Astrocyte (in vitro differentiated cells and primary cell): ENCODE measurements around the gene PROM1. TPM values are rescaled to one million over a fixed set of nuclear protein-coding genes. Genes with fewer than 3 reads are reported as not detected.

Experiments used
- DNase-seq: peaks from one replicate; pipeline ENCODE4 v3.0.0-alpha.2; 2010; ENCODE audit warnings: low read depth
- FAIRE-seq: peaks from 2 replicates; lab custom pipeline; 2011; peaks lifted over from hg19 to GRCh38; lab: Jason Lieb, UNC
- H2AFZ ChIP-seq: 2 replicates; pipeline ENCODE4 v1.6.0; 2012; ENCODE audit warnings: low read depth, low read length, inconsistent platforms
- H3K27ac ChIP-seq: 2 replicates; pipeline ENCODE4 v1.5.1; 2011; ENCODE audit warnings: low read depth, low read length, inconsistent platforms
- H3K27me3 ChIP-seq: 2 replicates; pipeline ENCODE4 v1.6.0; 2011; ENCODE audit warnings: low read length, inconsistent platforms; ENCODE audit not compliant: insufficient read depth
- H3K36me3 ChIP-seq: 2 replicates; pipeline ENCODE4 v1.5.1; 2011; ENCODE audit warnings: low read length, inconsistent platforms; ENCODE audit not compliant: insufficient read depth
- H3K4me1 ChIP-seq: 2 replicates; pipeline ENCODE4 v1.5.1; 2011; ENCODE audit warnings: low read length, inconsistent platforms; ENCODE audit not compliant: insufficient read depth
- H3K4me2 ChIP-seq: 2 replicates; pipeline ENCODE4 v1.6.0; 2012; ENCODE audit warnings: low read length, inconsistent platforms
- H3K4me3 ChIP-seq: 2 replicates; pipeline ENCODE4 v1.5.1; 2011; ENCODE audit warnings: low read depth, mild to moderate bottlenecking, low read length, inconsistent platforms; ENCODE audit not compliant: insufficient read depth
- H3K79me2 ChIP-seq: 2 replicates; pipeline ENCODE4 v1.6.0; 2012; ENCODE audit warnings: mild to moderate bottlenecking, low read length, inconsistent platforms; ENCODE audit not compliant: insufficient read depth
- H3K9ac ChIP-seq: 2 replicates; pipeline ENCODE4 v1.6.0; 2012; ENCODE audit warnings: mild to moderate bottlenecking, low read length, inconsistent platforms
- H3K9me3 ChIP-seq: 2 replicates; pipeline ENCODE4 v1.5.1; 2012; ENCODE audit warnings: low read depth, mild to moderate bottlenecking, low read length, inconsistent platforms; ENCODE audit not compliant: insufficient read depth
- H4K20me1 ChIP-seq: 2 replicates; pipeline ENCODE4 v1.6.0; 2012; ENCODE audit warnings: low read length, inconsistent platforms; ENCODE audit not compliant: insufficient read depth
- H3K27ac Mint-ChIP-seq: one replicate; pipeline ENCODE4 v1.8.0; 2021; ENCODE audit warnings: mild to moderate bottlenecking, mixed read lengths; ENCODE audit not compliant: unreplicated experiment
- H3K27me3 Mint-ChIP-seq: one replicate; pipeline ENCODE4 v1.8.0; 2021; ENCODE audit warnings: low read depth, mixed read lengths; ENCODE audit not compliant: unreplicated experiment
- H3K36me3 Mint-ChIP-seq: one replicate; pipeline ENCODE4 v1.8.0; 2021; ENCODE audit warnings: low read depth, mixed read lengths; ENCODE audit not compliant: unreplicated experiment
- H3K4me1 Mint-ChIP-seq: one replicate; pipeline ENCODE4 v1.8.0; 2021; ENCODE audit warnings: low read depth, mixed read lengths; ENCODE audit not compliant: unreplicated experiment
- H3K4me3 Mint-ChIP-seq: one replicate; pipeline ENCODE4 v1.8.0; 2021; ENCODE audit warnings: mild to moderate bottlenecking, moderate library complexity, mixed read lengths; ENCODE audit not compliant: unreplicated experiment
- H3K9me3 Mint-ChIP-seq: one replicate; pipeline ENCODE4 v1.8.0; 2021; ENCODE audit warnings: mild to moderate bottlenecking, mixed read lengths; ENCODE audit not compliant: unreplicated experiment
- EZH2 ChIP-seq: IDR thresholded peaks from 2 replicates; pipeline ENCODE4 v1.6.1; 2012; ENCODE audit warnings: mild to moderate bottlenecking, low read length, inconsistent platforms; ENCODE audit not compliant: insufficient read depth
- total RNA-seq: library from RNA; stranded (reverse); gene quantifications from 2 replicates; pipeline ENCODE4 v1.2.1, GENCODE V29; 2021
- TF ChIP-seq, protein P1 (sequence below): IDR thresholded peaks from 2 replicates; pipeline ENCODE4 v1.5.1; 2011; ENCODE audit warnings: low read depth, mild to moderate bottlenecking, inconsistent platforms, low read length, moderate library complexity; ENCODE audit not compliant: insufficient read depth

PROM1 gene
- total RNA-seq, 1 donor from 2014 or later: 34.5 TPM

GRCh38 chr4:16029262-16029661 lies 54.6 kb downstream of the PROM1 start:
- Mint-ChIP-seq H3K4me3 (peak overlapping the region; percentile 51), H3K27ac (peak overlapping the region; percentile 94), H3K36me3 (no peaks in the 10 kb centered on the region), H3K27me3 (no peaks in the 10 kb centered on the region), H3K9me3 (no peaks in the 10 kb centered on the region), H3K4me1 (peaks cover 34% of the 10 kb centered on the region)
- no peak overlapping the region for H2AFZ ChIP-seq
- H3K79me2 ChIP-seq: no peaks in the 10 kb centered on the region
- H3K9me3 ChIP-seq: no peaks in the 10 kb centered on the region
- H3K9ac ChIP-seq: peak overlapping the region; percentile 48
- no peaks in the 10 kb centered on the region for H4K20me1 ChIP-seq
- H3K27me3 ChIP-seq: no peaks in the 10 kb centered on the region
- peak; percentile 78 for DNase-seq
- H3K27ac ChIP-seq: peak overlapping the region; percentile 20
- no peaks in the 10 kb centered on the region for H3K36me3 ChIP-seq
- H3K4me3 ChIP-seq: peak overlapping the region; percentile 19
- peaks cover 22% of the 10 kb centered on the region for H3K4me1 ChIP-seq
- FAIRE-seq: peak; percentile 41
- no peak for TF ChIP-seq EZH2
- TF ChIP-seq, protein P1, sequence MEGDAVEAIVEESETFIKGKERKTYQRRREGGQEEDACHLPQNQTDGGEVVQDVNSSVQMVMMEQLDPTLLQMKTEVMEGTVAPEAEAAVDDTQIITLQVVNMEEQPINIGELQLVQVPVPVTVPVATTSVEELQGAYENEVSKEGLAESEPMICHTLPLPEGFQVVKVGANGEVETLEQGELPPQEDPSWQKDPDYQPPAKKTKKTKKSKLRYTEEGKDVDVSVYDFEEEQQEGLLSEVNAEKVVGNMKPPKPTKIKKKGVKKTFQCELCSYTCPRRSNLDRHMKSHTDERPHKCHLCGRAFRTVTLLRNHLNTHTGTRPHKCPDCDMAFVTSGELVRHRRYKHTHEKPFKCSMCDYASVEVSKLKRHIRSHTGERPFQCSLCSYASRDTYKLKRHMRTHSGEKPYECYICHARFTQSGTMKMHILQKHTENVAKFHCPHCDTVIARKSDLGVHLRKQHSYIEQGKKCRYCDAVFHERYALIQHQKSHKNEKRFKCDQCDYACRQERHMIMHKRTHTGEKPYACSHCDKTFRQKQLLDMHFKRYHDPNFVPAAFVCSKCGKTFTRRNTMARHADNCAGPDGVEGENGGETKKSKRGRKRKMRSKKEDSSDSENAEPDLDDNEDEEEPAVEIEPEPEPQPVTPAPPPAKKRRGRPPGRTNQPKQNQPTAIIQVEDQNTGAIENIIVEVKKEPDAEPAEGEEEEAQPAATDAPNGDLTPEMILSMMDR: no peak
- peak overlapping the region; percentile 68 for H3K4me2 ChIP-seq

DNA sequence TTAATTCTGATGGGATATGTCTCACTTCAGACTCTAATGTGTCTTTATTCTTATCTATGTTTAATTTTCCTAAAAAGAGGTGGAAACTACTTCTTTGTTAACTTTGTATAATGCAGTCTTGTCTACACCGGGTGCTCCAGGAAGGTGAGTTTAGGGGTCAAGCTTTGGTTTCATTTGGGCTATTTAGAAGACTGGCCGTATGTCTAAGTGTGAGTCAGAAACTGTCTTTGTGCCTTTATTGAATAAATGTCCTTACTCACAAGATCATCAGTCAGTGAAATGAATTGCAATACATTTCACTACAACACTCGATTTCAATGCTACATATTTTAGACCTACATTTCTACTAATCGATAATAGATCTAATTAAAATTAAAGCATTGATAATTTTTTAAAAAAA lies 56.2 kb downstream of the PROM1 start:
- no peaks in the 10 kb centered on the region for H3K36me3 ChIP-seq
- Mint-ChIP-seq H3K27me3 (no peaks in the 10 kb centered on the region), H3K4me3 (peak overlapping the region; percentile 45), H3K9me3 (no peaks in the 10 kb centered on the region), H3K4me1 (peaks cover 29% of the 10 kb centered on the region), H3K36me3 (no peaks in the 10 kb centered on the region), H3K27ac (peak overlapping the region; percentile 91)
- no peak overlapping the region for H3K4me3 ChIP-seq
- H3K4me2 ChIP-seq: no peak overlapping the region
- FAIRE-seq (no peak), DNase-seq (peak; percentile 34)
- no peak overlapping the region for H3K27ac ChIP-seq
- H2AFZ ChIP-seq: no peak overlapping the region
- H4K20me1 ChIP-seq: no peaks in the 10 kb centered on the region
- peaks cover 10% of the 10 kb centered on the region for H3K4me1 ChIP-seq
- no peak for TF ChIP-seq EZH2
- TF ChIP-seq, protein P1: no peak
- no peaks in the 10 kb centered on the region for H3K9me3 ChIP-seq
- H3K79me2 ChIP-seq: no peaks in the 10 kb centered on the region
- no peak overlapping the region for H3K9ac ChIP-seq
- no peaks in the 10 kb centered on the region for H3K27me3 ChIP-seq

GRCh38 chr4:16027114-16027513 lies 56.7 kb downstream of the PROM1 start:
- Histone ChIP-seq H3K36me3 (no peaks in the 10 kb centered on the region), H3K4me3 (no peak overlapping the region), H3K79me2 (no peaks in the 10 kb centered on the region), H3K9ac (no peak overlapping the region), H2AFZ (no peak overlapping the region), H3K27ac (no peak overlapping the region), H3K4me1 (peaks cover 5% of the 10 kb centered on the region), H3K27me3 (no peaks in the 10 kb centered on the region), H3K4me2 (no peak overlapping the region), H4K20me1 (no peaks in the 10 kb centered on the region), H3K9me3 (no peaks in the 10 kb centered on the region)
- peaks cover 2% of the 10 kb centered on the region for H3K36me3 Mint-ChIP-seq
- FAIRE-seq (no peak), DNase-seq (peak; percentile 7)
- H3K4me1 Mint-ChIP-seq: peaks cover 29% of the 10 kb centered on the region
- no peak overlapping the region for H3K4me3 Mint-ChIP-seq
- no peaks in the 10 kb centered on the region for H3K9me3 Mint-ChIP-seq
- H3K27me3 Mint-ChIP-seq: no peaks in the 10 kb centered on the region
- peak overlapping the region; percentile 91 for H3K27ac Mint-ChIP-seq
- TF ChIP-seq, protein P1: no peak
- no peak for TF ChIP-seq EZH2
